ENCODE measurements around the gene RAC2. TPM values are rescaled to one million over a fixed set of nuclear protein-coding genes. Genes with fewer than 3 reads are reported as not detected.
"Not testable (repeated sequence)": the region's sequence is repeated elsewhere in the genome, so short reads cannot be mapped to it uniquely, and the experiment has no call there.

The RAC2 gene
- total RNA-seq, 4 donors from 2014 or later: 10.0 to 124 (median 20.6) TPM

GRCh38 chr22:37234736-37235711 lies 9.0 kb downstream of the RAC2 start:
- no peaks in the 10 kb centered on the region for H3K27me3 ChIP-seq
- no peaks in the 10 kb centered on the region for H3K36me3 ChIP-seq
- H3K27ac ChIP-seq: peak overlapping the region in 1 of 4 donors; percentile 91

DNA sequence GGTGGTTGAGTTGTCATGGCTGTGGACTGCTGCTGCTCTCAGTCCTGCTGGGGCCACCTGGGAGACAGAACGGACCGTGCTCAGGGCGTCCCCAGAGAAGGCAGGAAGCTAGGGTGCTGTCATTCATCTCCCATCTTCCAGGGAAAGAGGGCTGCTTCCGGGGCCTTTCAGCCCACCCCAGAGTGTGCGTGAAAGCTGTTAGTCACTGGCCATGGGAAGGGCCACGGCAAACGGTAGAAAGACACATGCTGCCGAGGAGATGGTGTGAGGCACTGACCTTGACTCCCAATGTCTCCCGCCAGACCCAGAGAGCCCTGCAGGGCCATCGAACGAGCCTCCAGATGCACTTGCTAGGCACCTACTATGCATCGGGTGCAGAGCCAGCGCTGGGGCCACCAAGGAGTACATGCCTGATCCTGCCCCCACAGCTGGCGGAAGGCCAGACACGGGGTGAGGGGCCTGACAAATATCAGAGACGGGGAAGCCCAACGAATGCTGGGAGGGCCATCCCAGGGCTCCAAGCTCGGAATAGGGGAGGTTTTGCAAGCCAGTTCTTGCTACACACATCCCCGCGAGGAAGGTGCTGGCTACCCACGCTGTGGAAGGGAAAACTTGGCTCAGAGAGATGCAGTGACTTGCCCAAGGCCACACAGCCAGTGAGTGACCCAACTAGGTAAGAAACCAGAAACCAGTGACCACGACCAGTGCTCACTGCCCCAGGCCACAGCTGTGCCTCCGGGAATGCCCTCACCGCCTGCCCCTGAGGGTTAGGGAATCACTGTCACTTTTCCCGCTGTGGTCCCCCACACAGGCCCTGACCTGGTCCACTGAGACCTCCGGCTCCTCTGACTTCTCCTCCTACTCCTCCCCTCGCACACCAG lies 10.1 kb downstream of the RAC2 start:
- Histone ChIP-seq H3K27me3 (no peaks in the 10 kb centered on the region), H3K27ac (peak overlapping the region in 1 of 4 donors; percentile 91), H3K4me3 (no peak overlapping the region), H3K4me1 (peaks cover 0 to 62% (median 32%) of the 10 kb centered on the region in 4 donors), H3K9me3 (no peaks in the 10 kb centered on the region), H3K36me3 (no peaks in the 10 kb centered on the region)
- DNase-seq: peak in 1 of 3 donors; percentile 51
- TF ChIP-seq CTCF (IDR thresholded peaks at IDR 0.05) (no peak), POLR2A (IDR thresholded peaks at IDR 0.05) (no peak)

More at GRCh38 chr22:37234736-37235711, 9.0 kb downstream of the RAC2 start:
- peaks cover 0 to 61% (median 23%) of the 10 kb centered on the region in 4 donors for H3K4me1 ChIP-seq
- H3K9me3 ChIP-seq: no peaks in the 10 kb centered on the region
- H3K4me3 ChIP-seq: no peak overlapping the region
- TF ChIP-seq POLR2A (IDR thresholded peaks at IDR 0.05) (no peak), CTCF (IDR thresholded peaks at IDR 0.05) (no peak)
- peak in 2 of 3 donors; percentile 49 to 58 for DNase-seq

DNA sequence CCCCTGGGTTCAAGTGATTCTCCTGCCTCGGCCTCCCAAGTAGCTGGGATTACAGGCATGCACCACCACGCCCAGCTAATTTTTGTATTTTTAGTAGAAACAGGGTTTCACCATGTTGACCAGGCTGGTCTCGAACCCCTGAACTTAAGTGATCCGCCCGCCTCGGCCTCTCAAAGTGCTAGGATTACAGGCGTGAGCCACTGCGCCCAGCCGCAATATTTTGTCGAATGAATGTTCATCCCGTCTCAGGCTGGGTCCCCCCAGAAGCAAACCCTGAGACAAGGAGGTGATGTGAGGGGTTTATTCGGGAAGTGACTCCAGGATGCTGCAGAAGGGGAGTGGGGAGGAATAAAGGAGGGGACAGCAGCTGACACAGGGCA lies 10.7 kb downstream of the RAC2 start:
- peaks cover 0 to 67% (median 38%) of the 10 kb centered on the region in 4 donors for H3K4me1 ChIP-seq
- H3K9me3 ChIP-seq, H3K27me3 ChIP-seq: not testable (repeated sequence)

DNA sequence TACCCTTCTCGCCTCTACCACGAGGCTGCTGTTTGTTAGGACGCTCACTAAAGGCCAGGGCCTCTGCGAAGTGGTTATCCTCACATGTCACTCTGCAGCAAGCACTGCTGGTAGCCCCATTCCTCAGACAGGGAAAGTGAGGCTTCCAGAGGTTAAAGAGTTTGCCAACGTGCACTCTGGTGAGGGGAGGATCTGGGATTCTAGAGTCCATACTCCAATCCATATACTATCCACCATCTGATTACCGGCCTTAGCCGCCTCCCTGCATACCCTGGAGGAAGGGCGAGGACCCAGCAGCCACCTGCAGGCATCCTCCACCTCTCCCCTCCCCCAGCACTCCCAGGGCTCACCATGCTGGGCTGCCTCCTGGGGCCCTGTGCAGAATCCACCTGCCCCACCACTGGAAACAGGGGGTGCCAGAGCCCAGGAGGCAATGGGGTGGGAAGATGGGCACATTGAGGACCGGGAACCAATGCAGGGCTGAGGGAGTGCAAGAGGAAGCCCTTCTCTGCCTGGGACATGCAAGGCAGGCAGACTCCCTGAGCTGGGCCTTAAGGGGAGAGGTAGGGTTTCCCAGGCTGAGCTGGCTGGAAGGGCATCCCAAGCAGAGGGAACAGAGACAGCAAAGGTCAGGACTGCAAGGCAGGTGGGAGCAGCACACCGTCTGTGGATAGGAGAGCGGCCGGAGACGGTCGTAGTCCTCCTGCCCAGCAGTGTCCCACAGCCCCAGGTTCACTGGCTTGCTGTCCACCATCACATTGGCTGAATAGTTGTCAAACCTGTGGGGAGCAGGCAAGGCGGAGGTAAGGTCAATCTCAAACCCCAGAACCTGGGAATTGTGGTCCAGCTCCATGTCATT lies 11.7 kb downstream of the RAC2 start:
- no peaks in the 10 kb centered on the region for H3K27me3 ChIP-seq

More for the DNA sequence above, 10.7 kb downstream of the RAC2 start:
- peak in 1 of 3 donors; percentile 37 for DNase-seq
- H3K36me3 ChIP-seq, H3K4me3 ChIP-seq: not testable (repeated sequence)
- H3K27ac ChIP-seq: peak overlapping the region in 1 of 4 donors; percentile 91

More for the DNA sequence above, 11.7 kb downstream of the RAC2 start:
- Histone ChIP-seq H3K27ac (peak overlapping the region in 3 of 4 donors; percentile 85 to 94 (median 91)), H3K36me3 (no peaks in the 10 kb centered on the region), H3K9me3 (no peaks in the 10 kb centered on the region), H3K4me1 (peaks cover 0 to 73% (median 44%) of the 10 kb centered on the region in 4 donors), H3K4me3 (no peak overlapping the region)
- peak; percentile 39 to 49 (median 45) for DNase-seq
- TF ChIP-seq CTCF (IDR thresholded peaks at IDR 0.05) (no peak), POLR2A (IDR thresholded peaks at IDR 0.05) (no peak)

All from Peyer's patch (tissue), 4 donors.